PC-3 (cell line): ENCODE measurements around the gene PRDX5.
A peak's percentile ranks its signal among the peaks of the same experiment; 100 is the strongest.

Experiments used
- CTCF ChIP-seq: fragments of 300-600 bp; sonication (generic); conservative IDR thresholded peaks from 2 replicates; pipeline ENCODE4 v1.5.1; 2017; ENCODE audit warnings: antibody characterized with exemption, low read depth, mild to moderate bottlenecking, low read length
- EZH2 ChIP-seq: fragments of 300-600 bp; sonication (generic); IDR thresholded peaks from one replicate; pipeline ENCODE4 v1.6.1; 2017; ENCODE audit warnings: antibody characterized with exemption, mild to moderate bottlenecking, low read length; ENCODE audit not compliant: unreplicated experiment

DNA sequence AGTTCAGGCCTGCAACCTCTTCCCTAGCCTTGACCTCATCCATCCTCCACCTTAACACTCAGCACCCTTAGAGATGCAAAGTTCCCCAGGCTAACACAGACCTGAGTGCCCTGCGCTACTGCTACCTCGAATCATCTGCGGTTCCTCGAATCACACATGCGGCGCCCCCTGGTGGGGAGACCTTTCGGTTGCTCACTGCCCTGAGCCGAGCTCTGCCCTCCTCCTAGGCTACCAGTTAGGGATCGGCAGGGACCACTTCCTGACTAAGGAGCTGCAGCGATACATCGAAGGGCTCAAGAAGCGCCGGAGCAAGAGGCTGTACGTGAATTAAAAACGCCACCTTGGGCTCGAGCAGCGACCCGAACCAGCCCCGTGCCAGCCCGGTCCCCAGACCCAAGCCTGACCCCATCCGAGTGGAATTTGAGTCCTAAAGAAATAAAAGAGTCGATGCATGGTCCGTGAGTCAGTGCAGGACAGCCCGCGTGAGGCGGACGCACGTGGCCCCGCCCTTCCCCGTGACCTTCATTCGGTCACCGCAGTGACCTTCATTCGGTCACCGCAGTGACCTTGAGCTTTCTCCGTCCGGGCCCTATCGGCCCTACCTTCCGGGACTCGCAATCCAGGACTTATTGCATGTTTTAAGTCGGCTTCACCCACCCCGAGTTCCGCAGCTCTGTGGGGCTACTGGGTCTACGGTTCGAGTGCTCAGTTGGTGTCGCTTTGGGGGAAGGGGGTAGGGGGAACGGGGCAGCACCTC lies 13.4 kb upstream of the PRDX5 start:
- TF ChIP-seq CTCF (peak; percentile 99), EZH2 (no peak)
